Endothelial cell of umbilical vein (primary cell): ENCODE results near the gene STYXL1. TPM values are rescaled to one million over a fixed set of nuclear protein-coding genes. Genes with fewer than 3 reads are reported as not detected.

Source experiments
- BruUV-seq: library from RNA; stranded (reverse); fragments of 400-500 nt; replicated peaks from 2 replicates; lab custom pipeline; 2021; lab: Mats Ljungman, UMichigan
- CTCF ChIA-PET: fragments of 300-600, 350-600 bp; sonication (Branson Sonifier 250); formaldehyde crosslinking; loops from one replicate; lab custom pipeline; 2021; ENCODE audit warnings: antibody characterized with exemption, inconsistent platforms; lab: Charles Lee
- POLR2A ChIA-PET: fragments of 300-600, 350-600 bp; sonication (Branson Sonifier 250); formaldehyde crosslinking; loops from one replicate; lab custom pipeline; 2021; ENCODE audit warnings: antibody characterized with exemption, inconsistent platforms; lab: Charles Lee
- DNase-seq: peaks from one replicate; pipeline ENCODE4 v3.0.0-alpha.2; 2011; ENCODE audit warnings: low read depth, low spot score
- FAIRE-seq: peaks from 2 replicates; lab custom pipeline; 2011; peaks lifted over from hg19 to GRCh38; lab: Jason Lieb, UNC
- H2AFZ ChIP-seq: 2 replicates; pipeline ENCODE4 v1.6.0; 2012; ENCODE audit warnings: low read depth, low read length, control low read depth, inconsistent platforms
- H3K27ac ChIP-seq: 2 replicates; pipeline ENCODE4 v1.5.1; 2011; ENCODE audit warnings: low read depth, mild to moderate bottlenecking, control low read depth, low read length, moderate library complexity; ENCODE audit not compliant: insufficient read depth
- H3K27me3 ChIP-seq, 2 experiments: 2 replicates each; pipeline versions ENCODE4 v1.6.0 to v1.6.1; 2011; ENCODE audit warnings: low read length in 2 of 2, mixed read lengths in 1 of 2; ENCODE audit not compliant: control insufficient read depth in 2 of 2, insufficient read depth in 2 of 2
- H3K36me3 ChIP-seq, 2 experiments: 2 replicates in 1 of 2; 3 replicates in 1 of 2; pipeline ENCODE4 v1.5.1; 2011; ENCODE audit warnings: low read length in 2 of 2, mild to moderate bottlenecking in 1 of 2, moderate library complexity in 1 of 2; ENCODE audit not compliant: control insufficient read depth in 2 of 2, insufficient read depth in 2 of 2; ENCODE audit errors: extremely low read depth in 1 of 2
- H3K4me1 ChIP-seq: 3 replicates; pipeline ENCODE4 v1.5.1; 2011; ENCODE audit warnings: mild to moderate bottlenecking, low read length; ENCODE audit not compliant: control insufficient read depth, insufficient read depth; ENCODE audit errors: extremely low read depth
- H3K4me2 ChIP-seq: 2 replicates; pipeline ENCODE4 v1.6.1; 2011; ENCODE audit warnings: low read length, control low read depth, mixed read lengths; ENCODE audit not compliant: insufficient read depth
- H3K4me3 ChIP-seq, 3 experiments: fragments of 200-600 bp in 1 of 3; sonication (generic), shearing (Covaris generic) in 1 of 3; replicated peaks in 1 of 3; 2 replicates each; pipeline ENCODE4 v1.5.1; 2011 to 2016; ENCODE audit warnings: control low read depth in 3 of 3, low read length in 3 of 3, mild to moderate bottlenecking in 2 of 3, inconsistent platforms in 1 of 3, low read depth in 1 of 3, moderate library complexity in 1 of 3; ENCODE audit not compliant: insufficient read depth in 1 of 3
- H3K79me2 ChIP-seq: 2 replicates; pipeline ENCODE4 v1.6.0; 2012; ENCODE audit warnings: low read length, inconsistent platforms; ENCODE audit not compliant: control insufficient read depth, insufficient read depth
- H3K9ac ChIP-seq: replicated peaks from 2 replicates; pipeline ENCODE3; 2011; ENCODE audit warnings: low read length, control low read depth; ENCODE audit not compliant: insufficient read depth; ENCODE audit errors: extremely low read depth
- H3K9me1 ChIP-seq: replicated peaks from 3 replicates; pipeline ENCODE4 v1.6.0; 2011; ENCODE audit warnings: mild to moderate bottlenecking, low read length; ENCODE audit not compliant: control insufficient read depth, insufficient read depth; ENCODE audit errors: extremely low read depth
- H3K9me3 ChIP-seq: replicated peaks from 2 replicates; pipeline ENCODE4 v1.5.1; 2012; ENCODE audit warnings: low read length, inconsistent platforms; ENCODE audit not compliant: control insufficient read depth, insufficient read depth
- H4K20me1 ChIP-seq: replicated peaks from 2 replicates; pipeline ENCODE3; 2011; ENCODE audit warnings: mild to moderate bottlenecking, low read length; ENCODE audit not compliant: control insufficient read depth, insufficient read depth; ENCODE audit errors: extremely low read depth
- EZH2 ChIP-seq: IDR thresholded peaks from 2 replicates; pipeline ENCODE4 v1.6.1; 2012; ENCODE audit warnings: borderline replicate concordance, low read depth, mild to moderate bottlenecking, moderate library complexity, low read length, inconsistent platforms; ENCODE audit not compliant: severe bottlenecking
- FOS ChIP-seq: IDR thresholded peaks from 2 replicates; pipeline ENCODE4 v1.6.1; 2011; ENCODE audit warnings: mild to moderate bottlenecking, low read length, moderate library complexity, borderline replicate concordance; ENCODE audit not compliant: insufficient read depth
- GATA2 ChIP-seq: IDR thresholded peaks from 2 replicates; pipeline ENCODE4 v1.7.0; 2011; ENCODE audit warnings: low read depth, mild to moderate bottlenecking, moderate library complexity, mixed read lengths, low read length; ENCODE audit not compliant: insufficient read length, insufficient read depth
- JUN ChIP-seq: IDR thresholded peaks from 2 replicates; pipeline ENCODE4 v1.6.1; 2011; ENCODE audit warnings: borderline replicate concordance, low read depth; ENCODE audit not compliant: insufficient read length, insufficient read depth
- MYC ChIP-seq: IDR thresholded peaks from one replicate; pipeline ENCODE4 v1.6.1; 2011; ENCODE audit warnings: mild to moderate bottlenecking, low read depth, low read length
- POLR2A ChIP-seq: IDR thresholded peaks from 2 replicates; pipeline ENCODE4 v1.6.1; 2012; ENCODE audit warnings: low read depth, mild to moderate bottlenecking, control low read depth, low read length
- POLR2AphosphoS5 ChIP-seq: IDR thresholded peaks from 2 replicates; pipeline ENCODE4 v1.6.1; 2012; ENCODE audit warnings: low read depth, mild to moderate bottlenecking, control low read depth, low read length, moderate library complexity; ENCODE audit not compliant: insufficient read depth
- dilution Hi-C: fragments of 300-500 bp; cut with MboI; formaldehyde crosslinking; loops from one replicate; pipeline ENCODE4 v1.15.0; 2019; ENCODE audit warnings: low sequenced_read_pairs; ENCODE audit not compliant: extremely low pct_ligation_motif_present
- intact Hi-C: fragments of 100-400 bp; cut with micrococcal nuclease; formaldehyde crosslinking; loops from one replicate; pipeline ENCODE4 v1.10.0; 2022
- polyA plus RNA-seq, 4 experiments: library from polyadenylated mRNA; depleted of rRNA in 3 of 4; stranded (reverse) in 3 of 4; unstranded in 1 of 4; fragments of >200 nt; gene quantifications; 2 replicates each; pipeline versions ENCODE4 v1.2.1 to v1.2.3, GENCODE V29; 2011 to 2012; ENCODE audit warnings: missing spikeins in 1 of 4
- total RNA-seq: library from RNA; stranded (reverse); gene quantifications from 2 replicates; pipeline ENCODE4 v1.2.3, GENCODE V29; 2021
- TF ChIP-seq, protein P1 (sequence below), 2 donors: IDR thresholded peaks; 1 replicate in 1 of 2; 2 replicates in 1 of 2; pipeline ENCODE4 v1.5.1; 2011; ENCODE audit warnings: low read length in 2 of 2, mild to moderate bottlenecking in 2 of 2, moderate library complexity in 2 of 2, control low read depth in 1 of 2, inconsistent platforms in 1 of 2, low read depth in 1 of 2; ENCODE audit not compliant: insufficient read depth in 1 of 2; ENCODE audit errors: extremely low read depth in 1 of 2
- TF ChIP-seq, protein P2 (sequence below): IDR thresholded peaks from 2 replicates; pipeline ENCODE4 v1.6.1; 2011; ENCODE audit not compliant: insufficient read depth, insufficient read length

STYXL1 gene
- total and polyA plus RNA-seq, 2 donors (not counting 3 experiments of a cell fraction or from before 2014, with no cell fraction given): 23.0 to 67.6 TPM

DNA sequence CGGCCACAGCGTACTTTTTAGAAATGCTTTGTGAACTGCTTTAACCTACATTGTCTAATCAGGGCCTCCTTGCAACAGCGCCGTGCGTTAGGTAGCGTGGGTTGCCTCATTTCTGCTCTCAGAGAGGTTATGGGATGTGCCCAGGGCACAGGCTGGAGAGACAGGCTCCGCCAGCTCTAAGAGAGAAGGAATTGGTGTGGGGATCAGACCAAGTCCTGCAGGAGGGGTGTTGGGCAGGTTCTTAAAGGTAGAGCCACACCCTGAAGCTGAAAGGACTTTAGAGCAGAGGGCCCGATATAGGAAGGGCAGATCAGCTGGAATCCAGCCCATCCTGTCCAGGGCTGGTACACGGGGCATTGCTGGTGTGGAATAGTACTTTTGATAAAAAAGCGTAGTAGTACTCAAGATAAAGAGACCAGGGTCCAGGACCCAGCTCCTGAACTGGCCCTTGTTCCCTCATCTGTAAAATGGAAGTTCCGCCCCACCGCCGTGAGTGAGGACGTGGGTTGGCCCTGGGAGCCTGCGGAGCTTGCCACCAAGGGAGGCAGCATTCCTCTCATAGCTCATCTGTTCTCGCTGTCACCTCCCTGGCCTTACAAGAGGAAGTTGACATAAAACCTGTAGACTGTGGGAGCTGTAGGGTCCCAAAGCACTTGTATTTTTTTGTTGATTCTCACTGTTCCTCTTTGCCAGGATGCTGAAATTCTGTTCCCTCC, 90.6 kb downstream of the STYXL1 start:
- Histone ChIP-seq H3K9ac (no peak overlapping the region), H3K36me3 (peaks cover 5 to 6% of the 10 kb centered on the region in 2 experiments), H3K4me1 (peaks cover 7% of the 10 kb centered on the region), H3K9me1 (no peaks in the 10 kb centered on the region), H3K9me3 (no peaks in the 10 kb centered on the region), H3K4me2 (no peak overlapping the region), H3K79me2 (no peaks in the 10 kb centered on the region), H4K20me1 (no peaks in the 10 kb centered on the region), H3K4me3 (no peak overlapping the region), H3K27me3 (no peaks in the 10 kb centered on the region), H3K27ac (no peak overlapping the region), H2AFZ (no peak overlapping the region)
- BruUV-seq: no TSS peak
- intact Hi-C loops (no loop called here), dilution Hi-C loops (no loop called here)
- FAIRE-seq: no peak
- CTCF ChIA-PET: interaction anchor here (0.6 to 1.4 kb wide), 3 partner anchors 9 to 51 kb away, joined by 3 to 5 read pairs (median 3); no protein-coding TSS in a partner anchor
- TF ChIP-seq GATA2 (no peak), POLR2AphosphoS5 (no peak), FOS (no peak), JUN (no peak), EZH2 (no peak), POLR2A (no peak), MYC (no peak)
- TF ChIP-seq, protein P1, sequence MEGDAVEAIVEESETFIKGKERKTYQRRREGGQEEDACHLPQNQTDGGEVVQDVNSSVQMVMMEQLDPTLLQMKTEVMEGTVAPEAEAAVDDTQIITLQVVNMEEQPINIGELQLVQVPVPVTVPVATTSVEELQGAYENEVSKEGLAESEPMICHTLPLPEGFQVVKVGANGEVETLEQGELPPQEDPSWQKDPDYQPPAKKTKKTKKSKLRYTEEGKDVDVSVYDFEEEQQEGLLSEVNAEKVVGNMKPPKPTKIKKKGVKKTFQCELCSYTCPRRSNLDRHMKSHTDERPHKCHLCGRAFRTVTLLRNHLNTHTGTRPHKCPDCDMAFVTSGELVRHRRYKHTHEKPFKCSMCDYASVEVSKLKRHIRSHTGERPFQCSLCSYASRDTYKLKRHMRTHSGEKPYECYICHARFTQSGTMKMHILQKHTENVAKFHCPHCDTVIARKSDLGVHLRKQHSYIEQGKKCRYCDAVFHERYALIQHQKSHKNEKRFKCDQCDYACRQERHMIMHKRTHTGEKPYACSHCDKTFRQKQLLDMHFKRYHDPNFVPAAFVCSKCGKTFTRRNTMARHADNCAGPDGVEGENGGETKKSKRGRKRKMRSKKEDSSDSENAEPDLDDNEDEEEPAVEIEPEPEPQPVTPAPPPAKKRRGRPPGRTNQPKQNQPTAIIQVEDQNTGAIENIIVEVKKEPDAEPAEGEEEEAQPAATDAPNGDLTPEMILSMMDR (IDR thresholded peaks at IDR 0.05; ENCODE audit: extremely low read depth in 1 of 2, insufficient read depth in 1 of 2, low read depth in 1 of 2, low read length in 2 of 2): no peak
- TF ChIP-seq, protein P2, sequence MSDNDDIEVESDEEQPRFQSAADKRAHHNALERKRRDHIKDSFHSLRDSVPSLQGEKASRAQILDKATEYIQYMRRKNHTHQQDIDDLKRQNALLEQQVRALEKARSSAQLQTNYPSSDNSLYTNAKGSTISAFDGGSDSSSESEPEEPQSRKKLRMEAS: no peak
- POLR2A ChIA-PET: no interaction called here
- DNase-seq: no peak
